ENCODE data around the gene DGKI.

Gene DGKI

GRCh38 chr7:137592232-137592896 lies 254.4 kb downstream of the DGKI start:
- DNase-seq (ENCODE audit: low spot score) = peak; percentile 89

- DNase-seq (ENCODE audit: low spot score) = peak; percentile 56
These were observed 255.3 kb downstream of the DGKI start for GRCh38 chr7:137591421-137591837.

GRCh38 chr7:137590756-137591305 lies 255.9 kb downstream of the DGKI start:
- DNase-seq (ENCODE audit: low spot score) = no peak

- DNase-seq (ENCODE audit: low spot score) = no peak
These were observed 256.6 kb downstream of the DGKI start for GRCh38 chr7:137590071-137590755.

GRCh38 chr7:137587326-137587725 lies 259.4 kb downstream of the DGKI start:
- no peak for DNase-seq (ENCODE audit: low spot score)

GRCh38 chr7:137585591-137585990 lies 261.2 kb downstream of the DGKI start:
- DNase-seq (ENCODE audit: low spot score) = no peak

- DNase-seq (ENCODE audit: low spot score) = no peak
These were observed 263.6 kb downstream of the DGKI start for GRCh38 chr7:137583172-137583571.

GRCh38 chr7:137579913-137580640 lies 266.7 kb downstream of the DGKI start:
- DNase-seq (ENCODE audit: low spot score) = peak; percentile 41

GRCh38 chr7:137578541-137578940 lies 268.2 kb downstream of the DGKI start:
- no peak for DNase-seq (ENCODE audit: low spot score)

GRCh38 chr7:137577184-137577583 lies 269.6 kb downstream of the DGKI start:
- DNase-seq (ENCODE audit: low spot score) = no peak

GRCh38 chr7:137576481-137576880 lies 270.3 kb downstream of the DGKI start:
- DNase-seq (ENCODE audit: low spot score) = no peak

GRCh38 chr7:137574812-137575211 lies 272.0 kb downstream of the DGKI start:
- no peak for DNase-seq (ENCODE audit: low spot score)

- DNase-seq (ENCODE audit: low spot score) = no peak
These were observed 274.6 kb downstream of the DGKI start for GRCh38 chr7:137572056-137572784.

GRCh38 chr7:137564677-137565076 lies 282.1 kb downstream of the DGKI start:
- no peak for DNase-seq (ENCODE audit: low spot score)

GRCh38 chr7:137563981-137564380 lies 282.8 kb downstream of the DGKI start:
- no peak for DNase-seq (ENCODE audit: low spot score)

GRCh38 chr7:137547485-137547884 lies 299.3 kb downstream of the DGKI start:
- peak; percentile 8 for DNase-seq (ENCODE audit: low spot score)

GRCh38 chr7:137546671-137547070 lies 300.1 kb downstream of the DGKI start:
- no peak for DNase-seq (ENCODE audit: low spot score)

GRCh38 chr7:137546009-137546408 lies 300.8 kb downstream of the DGKI start:
- DNase-seq (ENCODE audit: low spot score) = no peak

GRCh38 chr7:137545059-137545716 lies 301.6 kb downstream of the DGKI start:
- DNase-seq (ENCODE audit: low spot score) = no peak

GRCh38 chr7:137544453-137545058 lies 302.2 kb downstream of the DGKI start:
- no peak for DNase-seq (ENCODE audit: low spot score)

- DNase-seq (ENCODE audit: low spot score) = peak; percentile 57
These were observed 307.6 kb downstream of the DGKI start for GRCh38 chr7:137539111-137539715.
